HG02678 (cell line): ENCODE measurements around the gene AKAP1.

Experiments
- ATAC-seq: cut with Tn5 transposase; IDR thresholded peaks from one replicate; pipeline ENCODE4 v1.9.1; 2021; ENCODE audit warnings: mild to moderate bottlenecking, moderate library complexity; ENCODE audit not compliant: unreplicated experiment

The AKAP1 gene, protein sequence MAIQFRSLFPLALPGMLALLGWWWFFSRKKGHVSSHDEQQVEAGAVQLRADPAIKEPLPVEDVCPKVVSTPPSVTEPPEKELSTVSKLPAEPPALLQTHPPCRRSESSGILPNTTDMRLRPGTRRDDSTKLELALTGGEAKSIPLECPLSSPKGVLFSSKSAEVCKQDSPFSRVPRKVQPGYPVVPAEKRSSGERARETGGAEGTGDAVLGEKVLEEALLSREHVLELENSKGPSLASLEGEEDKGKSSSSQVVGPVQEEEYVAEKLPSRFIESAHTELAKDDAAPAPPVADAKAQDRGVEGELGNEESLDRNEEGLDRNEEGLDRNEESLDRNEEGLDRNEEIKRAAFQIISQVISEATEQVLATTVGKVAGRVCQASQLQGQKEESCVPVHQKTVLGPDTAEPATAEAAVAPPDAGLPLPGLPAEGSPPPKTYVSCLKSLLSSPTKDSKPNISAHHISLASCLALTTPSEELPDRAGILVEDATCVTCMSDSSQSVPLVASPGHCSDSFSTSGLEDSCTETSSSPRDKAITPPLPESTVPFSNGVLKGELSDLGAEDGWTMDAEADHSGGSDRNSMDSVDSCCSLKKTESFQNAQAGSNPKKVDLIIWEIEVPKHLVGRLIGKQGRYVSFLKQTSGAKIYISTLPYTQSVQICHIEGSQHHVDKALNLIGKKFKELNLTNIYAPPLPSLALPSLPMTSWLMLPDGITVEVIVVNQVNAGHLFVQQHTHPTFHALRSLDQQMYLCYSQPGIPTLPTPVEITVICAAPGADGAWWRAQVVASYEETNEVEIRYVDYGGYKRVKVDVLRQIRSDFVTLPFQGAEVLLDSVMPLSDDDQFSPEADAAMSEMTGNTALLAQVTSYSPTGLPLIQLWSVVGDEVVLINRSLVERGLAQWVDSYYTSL

DNA sequence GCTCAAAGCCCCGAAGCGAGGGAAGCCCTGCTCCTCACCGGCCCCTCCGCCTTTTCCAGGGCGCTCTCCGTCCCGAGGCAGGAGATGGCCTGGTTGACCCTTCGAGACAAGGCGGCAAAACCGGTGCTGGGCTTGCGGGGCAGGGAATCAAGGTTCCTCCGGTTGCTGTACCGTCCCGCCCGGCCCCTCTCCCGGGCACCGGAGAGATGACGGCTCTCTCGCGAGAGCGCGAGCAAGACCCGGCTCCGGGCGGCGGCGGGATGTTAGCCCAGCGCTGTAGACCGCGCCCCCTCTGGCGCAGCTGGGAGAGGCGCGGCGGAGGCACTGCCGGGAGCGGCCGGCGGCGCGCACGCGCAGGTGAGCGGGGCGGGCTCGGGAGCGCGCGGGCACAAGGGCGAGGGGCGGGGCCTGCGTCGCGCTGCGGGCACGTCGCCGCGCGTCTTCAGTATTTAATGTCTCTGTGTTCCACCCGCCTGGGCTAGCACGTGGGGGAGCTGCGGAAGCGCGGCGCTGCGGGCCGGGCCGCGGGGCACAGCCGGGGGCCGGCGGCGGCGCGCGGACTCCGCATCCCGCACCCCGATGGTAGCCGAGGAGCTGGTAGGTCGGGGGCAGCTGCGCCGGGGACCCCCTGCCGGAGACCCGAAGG, at the start of gene AKAP1:
Gene AKAP1, plus strand, starts transcription at position 445 of the 646 bp plus-strand sequence. CDS start 20,219 bp downstream, outside the sequence.
- peak; percentile 88 for ATAC-seq

DNA sequence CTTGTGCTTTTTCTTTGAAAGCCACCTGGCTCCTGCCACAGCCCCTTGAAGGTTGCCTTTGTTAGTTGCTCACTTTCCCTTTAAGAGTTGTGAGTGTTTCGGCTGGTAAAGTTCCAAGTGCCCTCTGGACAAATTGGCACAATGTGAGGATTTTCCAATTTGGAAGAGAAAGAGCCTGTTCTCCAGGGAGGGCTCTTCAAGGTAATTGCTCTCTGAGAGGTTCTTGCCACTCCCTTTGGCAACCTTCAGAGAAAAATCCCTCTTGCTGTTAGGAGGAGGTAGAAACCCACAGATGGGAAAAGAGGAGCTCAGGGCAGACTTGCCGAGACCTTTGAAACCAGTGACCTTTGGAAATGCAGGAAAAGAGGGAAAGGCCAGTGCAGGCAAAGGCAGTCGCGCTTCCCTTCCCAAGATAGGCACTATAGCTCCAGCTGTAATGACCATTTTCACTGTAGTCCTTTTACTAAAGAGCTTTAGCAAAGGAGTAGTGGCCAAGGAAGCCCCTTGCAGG, 49.0 kb upstream of the AKAP1 start:
- no peak for ATAC-seq

DNA sequence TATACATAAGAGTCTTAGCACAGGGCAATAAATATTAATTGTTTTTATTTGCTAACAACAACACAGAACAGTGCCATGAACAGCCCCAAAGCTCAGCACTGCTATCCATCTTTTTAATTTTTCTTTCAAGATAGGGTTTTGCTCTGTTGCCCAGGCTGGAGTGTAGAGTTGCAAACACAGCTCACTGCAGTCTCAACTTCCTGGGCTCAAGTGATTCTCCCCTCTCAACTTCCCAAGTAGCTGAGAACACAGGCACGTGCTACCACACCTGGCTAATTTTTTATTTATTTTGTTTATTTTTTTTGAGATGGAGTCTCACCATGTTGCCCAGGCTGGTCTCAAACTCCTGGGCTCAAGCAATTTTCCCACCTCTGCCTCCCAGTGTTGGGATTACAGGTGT, 47.6 kb upstream of the AKAP1 start:
- ATAC-seq = no peak

DNA sequence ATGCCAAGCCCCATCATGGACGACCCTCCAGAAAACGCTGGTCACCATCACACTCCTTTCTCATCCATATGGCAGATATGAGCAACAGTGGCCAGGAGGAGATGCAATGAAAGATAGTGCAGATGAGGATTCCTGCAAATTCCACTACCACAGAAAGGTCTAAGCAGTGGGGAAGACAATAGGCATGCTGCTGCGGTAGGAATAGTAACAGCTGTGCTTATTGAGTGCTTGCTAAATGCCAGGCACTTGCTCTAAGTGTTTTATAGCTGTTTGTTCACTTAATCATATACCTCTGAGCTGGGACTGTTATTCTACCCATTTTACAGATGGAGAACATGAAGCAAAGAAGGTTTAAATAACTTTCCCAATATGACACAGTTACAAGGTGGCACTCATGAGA, 46.6 kb upstream of the AKAP1 start:
- no peak for ATAC-seq

DNA sequence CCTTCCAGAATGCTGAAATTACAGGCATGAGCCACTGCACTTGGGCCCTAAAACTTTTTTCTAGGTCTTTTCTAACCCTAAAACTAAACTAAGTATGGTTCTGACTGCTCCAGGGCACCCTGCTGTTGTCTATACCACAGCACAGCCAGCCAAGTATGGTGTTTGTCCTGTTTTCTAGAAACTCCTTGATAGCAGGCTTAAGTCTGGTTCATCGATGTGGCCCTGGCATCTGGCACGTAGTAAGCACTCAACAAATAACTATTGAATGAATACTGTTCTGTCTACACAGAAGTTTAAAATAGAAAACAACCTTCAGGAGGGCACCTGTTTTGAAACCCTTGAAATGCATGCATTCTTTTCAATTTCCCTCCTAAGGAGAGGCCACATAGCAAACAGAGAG, 44.5 kb upstream of the AKAP1 start:
- no peak for ATAC-seq

DNA sequence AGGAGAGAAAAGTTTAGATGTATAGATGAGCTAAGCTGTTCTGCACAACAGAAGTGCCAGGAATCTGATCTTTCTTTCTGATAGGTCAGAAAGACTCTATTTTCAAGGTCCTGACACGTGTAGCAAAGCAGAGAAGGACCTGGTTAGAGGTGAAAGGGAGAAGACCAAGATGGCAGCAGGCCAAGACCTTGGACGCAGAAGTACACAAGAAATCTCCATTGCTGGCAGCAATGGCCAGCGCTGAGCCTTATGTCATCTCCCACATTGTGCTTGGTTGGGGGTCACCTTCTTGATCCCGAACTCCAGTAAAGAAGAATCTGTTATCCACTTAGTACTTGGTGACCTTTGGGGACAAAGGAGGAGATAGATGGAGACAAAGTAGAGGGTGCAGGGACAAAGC, 41.8 kb upstream of the AKAP1 start:
- no peak for ATAC-seq

DNA sequence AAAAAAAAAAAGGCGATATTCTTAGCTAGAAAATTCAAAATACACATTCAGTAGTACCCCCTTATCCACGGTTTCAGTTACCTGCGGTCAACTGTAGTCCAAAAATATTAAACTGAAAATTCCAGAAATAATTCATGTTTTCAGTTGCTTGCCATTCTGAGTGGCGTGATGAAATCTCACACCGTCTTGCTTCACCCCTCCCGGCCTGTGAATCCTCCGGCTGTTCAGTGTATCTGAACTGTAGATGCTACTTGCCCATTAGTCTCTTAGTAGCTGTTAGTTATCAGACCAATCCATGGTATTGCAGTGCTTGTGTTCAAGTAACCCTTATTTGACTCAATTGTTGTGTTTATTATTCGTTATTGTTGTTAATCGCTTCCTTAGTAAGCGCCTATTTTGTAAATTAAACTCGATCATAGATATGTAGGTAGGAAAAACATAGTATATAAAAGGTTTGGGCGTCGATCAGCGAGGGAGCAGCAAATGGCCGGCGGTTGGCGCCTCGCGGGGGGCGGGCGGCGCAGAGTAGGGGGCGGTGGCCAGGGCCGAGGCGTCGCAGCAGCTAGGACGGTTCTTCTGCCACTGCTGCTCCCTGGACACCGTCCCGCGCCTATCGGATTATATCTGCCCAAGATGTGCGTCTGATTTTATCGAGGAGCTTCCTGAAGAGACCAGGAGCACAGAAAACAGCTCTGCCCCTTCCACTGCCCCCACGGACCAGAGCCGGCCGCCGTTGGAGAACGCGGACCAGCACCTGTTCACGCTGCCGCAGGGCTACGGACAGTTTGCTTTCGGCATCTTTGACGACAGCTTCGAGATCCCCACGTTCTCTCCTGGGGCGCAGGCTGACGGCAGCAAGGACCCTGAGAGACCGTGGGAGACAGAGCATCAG, 39.8 kb upstream of the AKAP1 start:
- no peak for ATAC-seq

DNA sequence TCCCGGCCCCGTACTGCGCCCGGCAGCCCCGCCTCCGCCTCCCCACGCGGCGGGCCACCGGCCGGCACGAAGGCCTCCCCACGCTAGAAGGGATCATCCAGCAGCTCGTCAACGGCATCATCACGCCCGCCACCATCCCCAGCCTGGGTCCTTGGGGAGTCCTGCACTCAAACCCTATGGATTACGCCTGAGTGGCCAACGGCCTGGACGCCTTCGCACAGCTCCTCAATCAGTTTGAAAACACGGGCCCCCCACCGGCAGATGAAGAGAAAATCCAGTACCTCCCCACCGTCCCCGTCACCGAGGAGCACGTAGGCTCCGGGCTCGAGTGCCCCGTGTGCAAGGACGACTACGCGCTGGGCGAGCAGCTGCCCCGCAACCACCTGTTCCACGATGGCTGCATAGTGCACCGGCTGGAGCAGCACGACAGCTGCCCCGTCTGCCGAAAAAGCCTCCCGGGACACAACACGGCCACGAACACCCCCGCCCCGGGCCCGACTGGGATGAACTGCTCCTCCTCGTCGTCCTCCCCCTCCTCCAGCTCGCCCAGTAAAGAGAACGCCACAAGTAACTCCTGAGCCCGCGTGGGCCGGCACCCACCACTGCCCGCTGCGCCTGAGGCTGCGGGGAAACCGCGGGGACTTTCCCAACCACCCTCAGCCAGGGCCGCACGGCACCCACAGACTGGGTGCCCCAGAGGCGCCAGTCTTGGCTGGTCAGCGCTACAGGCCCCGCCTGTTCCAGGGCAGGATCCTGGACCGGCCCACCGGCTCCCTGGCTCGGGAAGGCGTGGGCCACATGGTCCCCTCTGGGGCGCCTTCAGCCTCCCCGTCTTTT, 39.0 kb upstream of the AKAP1 start:
- ATAC-seq = no peak

DNA sequence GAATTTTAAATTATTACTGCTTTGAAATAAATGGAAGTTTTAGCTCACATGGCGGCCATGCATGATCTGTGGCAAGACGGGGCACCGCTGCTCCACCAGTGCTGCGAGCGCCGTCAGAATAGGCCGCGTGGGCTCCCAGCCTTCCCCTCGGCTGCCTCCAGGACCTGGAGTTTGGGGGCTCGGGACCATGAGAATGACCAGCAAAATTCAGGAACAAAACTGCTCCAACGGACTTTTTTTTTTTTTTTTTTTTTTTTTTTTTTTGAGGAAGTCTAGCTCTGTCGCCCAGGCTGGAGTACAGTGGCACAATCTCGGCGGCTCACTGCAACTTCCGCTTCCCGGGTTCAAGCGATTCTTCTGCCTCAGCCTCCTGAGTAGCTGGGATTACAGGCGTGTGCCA, 38.3 kb upstream of the AKAP1 start:
- no peak for ATAC-seq

DNA sequence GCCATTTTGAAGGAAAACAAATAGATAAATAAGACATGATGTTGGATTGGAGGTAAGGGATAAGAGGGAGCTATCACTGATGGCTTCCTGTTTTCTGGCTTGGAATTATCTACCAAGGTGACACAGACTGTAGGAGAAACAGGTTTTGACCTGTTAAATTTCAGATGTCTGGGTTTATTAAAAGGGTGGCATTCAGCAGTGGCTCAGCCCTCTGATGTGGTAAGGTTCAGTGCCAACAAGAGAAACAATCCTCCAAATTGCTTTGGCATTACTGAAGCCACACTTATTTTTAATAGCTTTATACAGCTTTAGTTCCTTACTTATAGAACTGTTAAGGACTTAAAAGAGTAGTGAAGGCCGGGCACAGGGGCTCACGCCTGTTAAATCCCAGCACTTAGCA, 37.0 kb upstream of the AKAP1 start:
- no peak for ATAC-seq

DNA sequence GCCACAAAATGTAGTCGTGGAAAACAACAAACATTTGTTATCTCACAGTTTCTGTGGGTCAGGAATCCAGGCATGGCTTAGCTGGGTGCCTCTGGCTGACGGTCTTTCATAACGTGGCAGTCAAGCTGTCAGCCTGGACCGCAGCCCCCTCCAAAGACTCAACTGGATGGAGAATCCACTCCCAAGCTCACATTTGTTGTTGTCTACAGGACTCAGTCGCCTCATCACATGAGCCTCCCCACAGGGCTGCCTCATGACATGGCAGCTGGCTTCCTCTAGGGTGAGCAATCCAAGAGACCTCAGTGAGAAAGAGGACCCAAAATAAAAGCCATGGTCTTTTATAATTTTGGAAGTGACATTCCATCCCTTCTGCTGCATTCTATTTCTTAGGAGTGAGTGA, 34.7 kb upstream of the AKAP1 start:
- no peak for ATAC-seq

DNA sequence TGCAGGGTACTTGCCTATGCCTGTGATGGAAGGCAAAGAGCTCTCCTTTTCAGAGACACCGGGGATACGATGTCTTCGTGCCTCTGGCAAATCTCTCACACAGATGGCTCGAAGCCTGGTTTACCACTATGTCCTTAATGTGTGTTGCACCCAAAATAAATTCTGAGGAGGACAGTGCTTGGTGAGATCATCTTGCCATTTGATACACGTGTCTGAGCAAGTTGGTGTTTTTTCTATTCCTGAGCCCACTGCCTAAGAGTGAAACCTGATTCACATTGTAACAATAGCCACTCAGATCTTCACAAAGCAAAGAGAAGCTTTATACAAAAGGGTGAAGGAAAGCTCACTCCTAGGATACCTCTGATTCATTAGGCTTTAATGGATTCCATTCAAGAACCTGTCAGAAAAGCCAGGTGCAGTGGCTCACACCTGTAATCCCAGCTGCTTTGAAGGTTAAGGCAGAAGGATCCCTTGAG, 33.1 kb upstream of the AKAP1 start:
- ATAC-seq = no peak

DNA sequence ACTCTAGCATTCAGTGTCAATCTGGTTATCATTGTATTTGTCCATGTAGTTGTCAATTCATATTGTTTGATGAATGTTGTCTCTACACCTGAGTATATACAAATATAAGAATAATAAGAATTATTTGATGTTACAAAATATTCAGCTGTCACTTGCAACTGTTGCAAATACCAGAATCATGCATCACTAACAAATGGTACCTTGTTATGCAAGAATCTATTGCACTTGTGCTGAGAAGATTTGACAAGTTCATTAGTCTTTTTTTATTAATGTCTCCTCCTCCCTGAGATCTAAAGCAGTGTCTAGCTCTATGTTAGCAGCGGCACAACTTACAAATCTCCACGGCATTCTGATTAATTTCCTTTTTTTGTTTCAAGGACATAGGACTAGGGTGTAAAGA, 22.2 kb upstream of the AKAP1 start:
- ATAC-seq = no peak

DNA sequence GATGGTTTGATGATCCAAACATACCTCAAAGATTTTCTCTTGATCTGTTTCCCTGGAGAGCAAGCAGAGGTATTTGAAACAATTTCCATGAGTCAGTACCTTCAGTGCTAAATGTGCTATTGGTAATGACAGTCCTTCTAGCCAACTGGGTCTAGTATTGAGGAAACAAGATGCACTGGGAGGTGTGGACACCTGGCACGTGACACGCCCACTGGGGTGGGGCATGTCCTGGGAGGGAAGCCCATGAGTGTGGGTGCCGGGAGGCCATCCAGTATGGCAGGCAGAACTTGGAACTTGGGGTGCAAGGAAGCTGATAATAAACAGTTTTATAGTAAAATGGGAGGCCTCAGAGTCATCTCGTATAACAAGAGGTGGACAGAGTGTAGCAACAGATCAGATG, 17.9 kb upstream of the AKAP1 start:
- no peak for ATAC-seq

DNA sequence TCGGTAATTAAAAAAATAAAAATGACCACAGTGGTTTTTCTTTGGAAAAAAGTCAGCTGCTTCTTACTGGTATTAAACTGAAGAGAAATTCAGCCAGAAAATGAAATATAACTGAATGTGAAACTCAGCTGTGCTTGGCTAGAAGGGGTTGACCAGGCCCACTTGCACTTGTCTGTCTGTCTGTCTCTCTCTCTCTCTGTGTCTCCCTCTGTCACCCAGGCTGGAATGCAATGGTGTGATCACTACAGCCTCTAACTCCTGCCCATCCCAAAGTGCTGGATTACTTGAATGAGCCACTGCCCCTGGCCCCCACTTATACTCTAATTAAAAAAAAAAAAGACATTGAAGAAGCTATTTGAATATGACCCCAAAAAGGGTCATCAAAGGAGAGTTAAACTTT, 17.3 kb upstream of the AKAP1 start:
- no peak for ATAC-seq

DNA sequence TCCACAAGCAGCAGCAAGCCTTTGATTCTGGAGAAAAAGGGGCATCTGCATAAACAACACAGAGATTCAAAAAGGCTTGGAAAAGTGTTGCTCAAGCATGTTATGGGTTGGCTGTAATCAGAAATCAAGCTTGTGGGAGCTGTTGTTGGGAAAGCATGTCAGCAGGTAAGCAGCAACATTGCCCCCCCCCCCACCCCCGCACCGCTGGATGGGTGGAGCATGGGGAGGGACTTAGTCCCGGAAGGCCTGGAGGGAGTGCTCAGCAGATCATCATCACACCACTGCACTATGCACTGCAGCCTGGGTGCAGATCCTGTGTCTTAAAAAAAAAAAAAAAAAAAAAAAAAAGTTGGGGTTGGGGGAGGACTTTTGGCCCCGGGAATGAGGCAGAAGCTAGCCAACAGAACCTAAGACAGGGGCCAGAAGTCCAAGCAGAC, 16.8 kb upstream of the AKAP1 start:
- ATAC-seq = no peak

DNA sequence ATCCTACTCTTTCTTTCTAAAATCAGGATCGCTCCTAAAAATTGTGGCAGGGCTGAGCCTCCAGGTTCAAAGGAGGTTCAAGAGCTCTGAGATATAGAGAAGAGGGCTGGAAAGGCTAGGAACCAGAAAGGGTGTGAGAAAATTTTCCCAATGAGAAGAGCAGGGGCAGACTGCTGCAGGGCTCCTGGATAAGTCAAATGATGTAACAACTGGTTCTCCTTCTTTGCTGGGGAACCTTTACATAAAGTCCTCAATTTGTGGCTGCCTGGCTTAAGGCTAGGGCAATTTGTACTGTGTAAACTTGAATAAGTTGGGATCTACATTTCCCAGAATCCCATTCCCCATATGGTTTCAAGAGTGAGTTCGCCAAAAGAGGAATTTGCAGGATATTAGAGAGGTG, 16.3 kb upstream of the AKAP1 start:
- no peak for ATAC-seq

DNA sequence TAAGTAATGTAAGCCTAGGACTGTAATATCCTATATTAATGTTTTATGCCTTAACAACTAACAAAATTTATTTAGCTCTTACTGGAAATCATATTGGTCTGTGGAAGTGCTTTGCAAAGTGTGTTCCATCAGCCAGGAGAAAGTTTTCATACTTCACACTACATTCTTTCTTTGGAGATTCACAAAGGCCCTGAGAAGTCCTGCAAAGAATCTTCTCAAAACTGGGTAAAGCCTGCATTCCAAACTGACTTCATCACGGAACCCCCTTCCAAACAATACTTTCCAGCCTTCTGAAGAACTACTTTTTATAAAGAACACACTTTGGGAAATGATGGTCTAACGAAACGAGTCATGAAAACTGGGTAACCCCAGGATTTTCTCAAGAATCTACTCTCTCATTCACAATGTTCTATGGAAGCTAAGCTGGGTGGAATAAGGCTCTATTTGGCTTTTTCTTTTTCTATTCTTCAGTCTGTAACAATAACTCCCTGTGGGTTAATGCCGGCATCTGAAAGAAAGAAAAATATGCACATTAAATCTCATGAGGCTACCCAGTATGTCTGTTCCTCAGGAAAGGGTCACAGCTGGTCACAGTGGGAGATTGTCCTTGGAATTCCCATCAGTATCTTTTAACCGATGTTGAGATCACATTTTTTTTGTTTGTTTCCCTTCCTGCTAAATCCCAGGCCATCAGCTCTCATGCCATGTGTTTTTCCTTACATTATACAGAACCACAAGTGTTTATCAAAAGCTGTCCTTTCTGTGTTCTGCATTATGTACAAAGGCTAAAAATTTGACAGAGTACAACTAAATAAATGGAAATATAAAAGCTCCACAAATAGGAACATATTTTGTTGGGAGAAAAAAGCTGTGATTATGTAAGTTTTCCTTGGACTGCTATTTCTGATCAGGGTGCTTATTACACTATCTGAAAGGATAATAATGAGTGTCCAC, 12.8 kb upstream of the AKAP1 start:
- ATAC-seq = no peak
